ENCODE data around the gene LCK.
A peak's percentile ranks its signal among the peaks of the same experiment; 100 is the strongest.

Gene LCK

GRCh38 chr1:32333251-32333963, 82.3 kb downstream of the LCK start:
- peak; percentile 45 for DNase-seq
- H3K4me1 ChIP-seq (ENCODE audit: low read length): peaks cover 58% of the 10 kb centered on the region
- TF ChIP-seq EZH2phosphoT487 (IDR thresholded peaks at IDR 0.05; ENCODE audit: low read length): no peak
- no peak for TF ChIP-seq EZH2 (optimal IDR thresholded peaks at IDR 0.05; ENCODE audit: low read depth, low read length)
- peak; percentile 21; the same call in 1 of the 2 replicates for TF ChIP-seq CTCF (IDR thresholded peaks at IDR 0.05; ENCODE audit: low read length)
- H4K20me1 ChIP-seq (ENCODE audit: insufficient read depth, low read length): no peaks in the 10 kb centered on the region
- peaks cover 47% of the 10 kb centered on the region for H3F3A ChIP-seq (ENCODE audit: insufficient read depth, low read length)
- no peaks in the 10 kb centered on the region for H3K36me3 ChIP-seq (replicated peaks; ENCODE audit: insufficient read depth, low read length)
- H3K4me2 ChIP-seq (ENCODE audit: low read depth, low read length): peak overlapping the region; percentile 79
- no peaks in the 10 kb centered on the region for H3K9me3 ChIP-seq (replicated peaks; ENCODE audit: insufficient read depth, low read length)
- H3K27ac ChIP-seq (ENCODE audit: low read length): peak overlapping the region; percentile 60; the same call in 1 of the 2 replicates
- no peaks in the 10 kb centered on the region for H3K27me3 ChIP-seq (replicated peaks; ENCODE audit: insufficient read depth, low read length)
- no peak overlapping the region for H3K9ac ChIP-seq (ENCODE audit: low read length)
- peaks cover 9% of the 10 kb centered on the region for H3K79me2 ChIP-seq (ENCODE audit: low read length)
- no peak overlapping the region for H3K4me3 ChIP-seq (ENCODE audit: low read length)
- no peak overlapping the region for H2AFZ ChIP-seq (ENCODE audit: low read length)
- no peaks in the 10 kb centered on the region for H3K9me2 ChIP-seq (replicated peaks; ENCODE audit: insufficient read depth, low read length)

GRCh38 chr1:32334274-32334861, 83.3 kb downstream of the LCK start:
- peaks cover 62% of the 10 kb centered on the region for H3K4me1 ChIP-seq (ENCODE audit: low read length)
- peak overlapping the region; percentile 79; the same call in 1 of the 2 replicates for H3K4me2 ChIP-seq (ENCODE audit: low read depth, low read length)

GRCh38 chr1:32334864-32335534, 83.9 kb downstream of the LCK start:
- H2AFZ ChIP-seq (ENCODE audit: low read length): peak overlapping the region; percentile 23
- peak overlapping the region; percentile 58 for H3K4me3 ChIP-seq (ENCODE audit: low read length)
- H3K79me2 ChIP-seq (ENCODE audit: low read length): peaks cover 9% of the 10 kb centered on the region
- TF ChIP-seq CTCF (IDR thresholded peaks at IDR 0.05; ENCODE audit: low read length) (peak; percentile 59), EZH2phosphoT487 (IDR thresholded peaks at IDR 0.05; ENCODE audit: low read length) (no peak)
- no peaks in the 10 kb centered on the region for H3K27me3 ChIP-seq (replicated peaks; ENCODE audit: insufficient read depth, low read length)
- no peaks in the 10 kb centered on the region for H3K36me3 ChIP-seq (replicated peaks; ENCODE audit: insufficient read depth, low read length)
- no peaks in the 10 kb centered on the region for H3K9me3 ChIP-seq (replicated peaks; ENCODE audit: insufficient read depth, low read length)
- peak overlapping the region; percentile 79 for H3K4me2 ChIP-seq (ENCODE audit: low read depth, low read length)
- peak overlapping the region; percentile 34; the same call in 1 of the 2 replicates for H3K9ac ChIP-seq (ENCODE audit: low read length)
- no peaks in the 10 kb centered on the region for H3K9me2 ChIP-seq (replicated peaks; ENCODE audit: insufficient read depth, low read length)
- peaks cover 47% of the 10 kb centered on the region for H3F3A ChIP-seq (ENCODE audit: insufficient read depth, low read length)
- DNase-seq: peak; percentile 40
- H3K4me1 ChIP-seq (ENCODE audit: low read length): peaks cover 62% of the 10 kb centered on the region
- no peaks in the 10 kb centered on the region for H4K20me1 ChIP-seq (ENCODE audit: insufficient read depth, low read length)
- no peak overlapping the region; the same call in 1 of the 2 replicates for H3K27ac ChIP-seq (ENCODE audit: low read length)

More at GRCh38 chr1:32334274-32334861, 83.3 kb downstream of the LCK start:
- H3K27ac ChIP-seq (ENCODE audit: low read length): peak overlapping the region; percentile 60; the same call in 1 of the 2 replicates
- no peak overlapping the region for H2AFZ ChIP-seq (ENCODE audit: low read length)
- H3K36me3 ChIP-seq (replicated peaks; ENCODE audit: insufficient read depth, low read length): no peaks in the 10 kb centered on the region
- DNase-seq: no peak
- no peaks in the 10 kb centered on the region for H3K9me2 ChIP-seq (replicated peaks; ENCODE audit: insufficient read depth, low read length)
- peaks cover 47% of the 10 kb centered on the region for H3F3A ChIP-seq (ENCODE audit: insufficient read depth, low read length)
- TF ChIP-seq CTCF (IDR thresholded peaks at IDR 0.05; ENCODE audit: low read length) (no peak), EZH2phosphoT487 (IDR thresholded peaks at IDR 0.05; ENCODE audit: low read length) (no peak), EZH2 (optimal IDR thresholded peaks at IDR 0.05; ENCODE audit: low read depth, low read length) (no peak)
- H3K27me3 ChIP-seq (replicated peaks; ENCODE audit: insufficient read depth, low read length): no peaks in the 10 kb centered on the region
- peaks cover 9% of the 10 kb centered on the region for H3K79me2 ChIP-seq (ENCODE audit: low read length)
- no peaks in the 10 kb centered on the region for H3K9me3 ChIP-seq (replicated peaks; ENCODE audit: insufficient read depth, low read length)
- no peaks in the 10 kb centered on the region for H4K20me1 ChIP-seq (ENCODE audit: insufficient read depth, low read length)
- peak overlapping the region; percentile 58; the same call in 1 of the 2 replicates for H3K4me3 ChIP-seq (ENCODE audit: low read length)
- H3K9ac ChIP-seq (ENCODE audit: low read length): peak overlapping the region; percentile 34; the same call in 1 of the 2 replicates

All from MM.1S (cell line).